ENCODE measurements around the gene PLAU.
A peak's percentile ranks its signal among the peaks of the same experiment; 100 is the strongest.

GRCh38 chr10:73886085-73886529, 24.8 kb upstream of the PLAU start:
- peak; percentile 37 for TF ChIP-seq POLR2AphosphoS5 (IDR thresholded peaks at IDR 0.05)
- TF ChIP-seq POLR2A (IDR thresholded peaks at IDR 0.05): no peak
- peak; percentile 51 to 93 (median 86) for TF ChIP-seq CTCF (IDR thresholded peaks at IDR 0.05)
